Skeletal muscle cell (primary cell): ENCODE results near the gene EIF3F.

ENCODE experiments used
- DNase-seq: peaks from one replicate; pipeline ENCODE4 v3.0.0-alpha.2; 2010; ENCODE audit warnings: low read depth
- H3K4me3 ChIP-seq: 2 replicates; pipeline ENCODE4 v1.5.1; 2011; ENCODE audit warnings: low read depth, mild to moderate bottlenecking, control low read depth, low read length, moderate library complexity

The EIF3F gene

DNA sequence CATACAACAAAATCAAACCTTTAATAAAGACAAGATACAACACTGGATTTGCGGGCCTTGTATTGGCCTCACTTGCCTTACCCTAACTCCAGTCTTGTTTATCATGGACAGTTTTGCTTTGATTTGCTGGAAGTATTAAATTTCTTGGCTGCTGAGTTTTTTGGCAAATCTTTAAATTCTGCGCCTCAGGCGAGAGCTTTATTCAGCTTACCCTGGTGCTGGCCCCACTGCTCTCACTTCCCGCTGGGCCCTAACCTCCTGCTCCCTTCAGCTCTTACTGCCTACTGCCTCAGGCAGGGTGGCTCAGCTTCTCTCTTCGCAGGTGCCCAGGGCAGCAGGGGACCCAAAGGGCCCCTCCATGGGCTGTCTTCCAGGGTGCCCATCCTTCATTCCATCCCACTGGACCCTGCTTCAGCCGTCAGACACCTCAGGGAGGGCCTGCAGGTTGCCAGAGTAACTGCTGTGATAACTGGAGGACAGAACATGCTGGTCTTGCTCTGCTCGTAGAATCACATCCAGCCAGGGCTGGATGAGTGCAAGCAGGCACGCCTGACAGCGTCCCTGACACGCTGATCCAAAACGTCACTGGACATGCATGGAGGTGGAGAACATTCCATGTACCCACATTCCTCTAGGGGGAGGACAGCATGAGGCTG is 48.2 kb downstream of the EIF3F start:
- no peak overlapping the region for H3K4me3 ChIP-seq
- DNase-seq, result no peak

DNA sequence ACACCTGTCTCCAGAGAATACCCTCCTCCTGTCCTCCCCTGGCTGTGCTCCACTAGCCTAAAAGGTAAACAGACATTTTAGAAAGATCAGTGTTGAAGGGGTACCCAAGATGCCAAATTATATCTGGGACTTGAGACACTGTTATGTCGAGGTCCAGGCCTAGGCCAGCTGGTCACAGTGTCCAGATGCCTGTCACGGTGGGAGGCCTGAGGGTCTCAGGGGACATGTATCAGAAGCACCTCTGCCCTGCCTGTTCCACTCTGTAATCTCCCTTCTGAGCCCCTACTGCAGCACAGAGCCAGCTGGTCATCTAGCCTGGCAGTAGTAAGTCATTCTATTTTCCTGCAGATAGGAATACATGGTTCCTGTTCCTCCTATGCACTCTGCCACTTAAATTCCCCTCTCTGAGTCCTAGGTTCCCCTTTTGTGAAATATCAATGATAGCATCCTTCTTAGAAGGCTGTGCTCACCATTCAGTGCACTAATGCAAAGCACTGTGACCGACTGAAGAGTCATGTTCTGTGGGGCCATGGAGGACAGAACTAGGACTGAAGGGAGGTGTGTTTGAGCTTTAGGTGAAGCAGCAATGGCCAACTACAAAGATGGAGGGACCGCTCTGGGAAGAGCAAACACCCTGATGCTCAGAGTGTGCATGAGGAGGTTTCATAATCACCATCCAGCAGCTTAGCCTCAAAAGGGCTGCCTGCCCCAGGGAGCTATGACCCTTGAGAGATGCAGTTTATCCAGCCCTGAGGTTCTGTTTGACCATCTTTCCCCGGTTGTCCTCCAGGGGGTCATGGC is 49.1 kb downstream of the EIF3F start:
- no peak overlapping the region for H3K4me3 ChIP-seq
- no peak for DNase-seq

DNA sequence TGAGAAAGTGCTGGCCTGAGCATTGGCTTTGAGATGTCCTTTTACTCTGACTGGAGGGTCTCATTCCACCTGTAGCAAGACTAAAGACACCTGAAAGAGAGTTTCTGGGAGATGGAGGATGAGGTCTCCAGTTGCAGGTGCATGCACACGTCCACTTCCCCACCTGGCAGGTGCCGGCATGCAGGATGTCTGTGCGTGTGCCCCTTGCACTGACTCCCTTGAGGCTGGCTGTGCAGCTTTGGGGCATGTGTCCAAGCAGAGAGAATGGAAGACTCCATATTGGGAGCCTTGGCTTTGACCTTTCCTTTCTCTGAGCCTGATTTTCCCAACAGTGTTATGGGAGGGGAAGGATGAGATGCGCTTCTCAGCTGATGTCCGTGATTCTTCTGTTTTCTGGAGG is 49.8 kb downstream of the EIF3F start:
- H3K4me3 ChIP-seq, result no peak overlapping the region
- DNase-seq, result no peak

DNA sequence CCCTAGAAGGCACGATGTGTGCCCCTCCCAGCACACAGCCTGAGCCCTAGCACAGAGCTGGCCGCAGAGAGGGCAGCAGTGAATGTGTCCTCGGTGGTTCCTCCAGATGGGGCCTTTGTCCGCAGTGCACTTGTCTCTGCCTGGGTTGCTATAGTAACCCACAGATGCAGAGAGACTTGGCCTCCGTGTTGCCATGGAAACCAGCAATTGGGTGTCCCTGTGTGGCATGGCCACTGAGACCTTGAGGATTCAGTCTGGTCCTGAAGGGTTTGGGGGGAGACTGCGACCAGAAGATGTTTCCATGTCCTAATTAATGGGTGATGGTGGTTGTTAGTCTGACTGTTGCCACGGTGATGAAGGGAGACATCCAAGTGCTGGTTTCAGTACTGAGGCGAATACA is 51.3 kb downstream of the EIF3F start:
- no peak overlapping the region for H3K4me3 ChIP-seq
- no peak for DNase-seq

DNA sequence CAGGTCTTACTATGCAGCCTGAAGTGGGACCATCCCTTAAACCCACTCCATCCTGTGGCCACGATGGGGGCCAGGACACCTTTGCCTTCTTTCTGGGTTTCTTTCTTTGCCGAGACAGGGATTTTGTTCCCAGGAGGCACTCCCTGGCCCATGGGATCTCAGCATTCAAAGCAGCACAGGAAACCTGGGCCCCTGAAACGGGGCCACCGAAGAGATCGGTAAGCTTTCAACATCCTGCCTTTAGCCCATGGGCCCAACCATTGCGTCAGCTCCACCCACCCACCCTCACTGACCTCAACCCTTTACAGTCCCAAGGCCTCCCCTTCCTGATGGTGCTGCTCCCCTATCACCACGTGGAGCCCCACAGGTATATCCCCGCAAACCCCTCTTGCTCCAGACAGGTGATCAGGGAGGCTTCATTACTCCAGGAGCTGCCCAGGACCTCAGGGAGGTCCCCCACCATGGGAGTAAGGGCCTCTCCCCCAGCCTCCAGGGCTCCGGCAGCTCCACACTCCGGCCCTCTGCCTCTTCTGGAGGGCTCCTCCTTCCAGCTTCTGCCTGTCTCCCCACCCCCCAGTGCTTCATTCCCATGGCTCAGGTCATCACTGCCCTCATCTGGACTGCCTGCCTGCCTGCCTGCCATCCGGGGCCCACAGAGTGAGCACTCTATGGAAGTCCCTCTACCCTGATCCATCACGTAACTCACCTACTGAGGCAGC is 51.8 kb downstream of the EIF3F start:
- DNase-seq, result no peak
- H3K4me3 ChIP-seq, result no peak overlapping the region

DNA sequence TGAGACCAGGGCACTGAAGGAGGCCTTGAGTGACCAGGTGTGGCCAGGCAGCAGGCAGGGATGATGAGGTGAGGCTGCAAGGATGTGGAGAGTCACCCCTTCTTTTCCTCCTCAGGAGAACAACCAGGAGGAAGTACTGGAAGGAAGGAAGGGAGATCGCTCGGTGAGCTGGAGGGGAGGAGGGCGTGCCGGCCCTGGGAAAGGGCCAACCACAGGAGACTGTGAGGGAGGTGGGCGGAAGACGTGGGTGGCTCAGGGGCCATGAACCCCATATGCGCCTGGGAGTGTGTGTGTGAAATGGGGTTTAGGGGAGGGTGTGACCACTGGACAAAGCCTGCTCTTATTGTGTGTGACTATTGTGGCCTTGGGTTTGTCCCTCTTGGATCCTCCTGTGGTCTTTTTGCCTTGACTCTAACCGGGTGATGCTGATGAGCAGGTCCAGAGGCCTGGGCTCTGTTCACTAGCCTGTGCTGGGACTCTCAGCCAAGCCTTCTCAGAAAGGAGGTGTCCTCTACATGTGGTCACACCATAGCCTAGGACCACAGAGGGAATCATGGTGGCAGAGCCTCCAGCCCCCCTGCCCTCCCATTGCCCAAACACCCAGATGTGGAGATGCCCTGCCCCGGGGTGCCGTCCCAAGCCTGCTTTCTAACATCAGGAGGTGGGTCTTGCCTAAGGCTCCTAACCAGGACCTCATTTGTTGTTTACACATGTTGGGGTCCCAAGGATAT is 52.6 kb downstream of the EIF3F start:
- no peak overlapping the region for H3K4me3 ChIP-seq
- no peak for DNase-seq

DNA sequence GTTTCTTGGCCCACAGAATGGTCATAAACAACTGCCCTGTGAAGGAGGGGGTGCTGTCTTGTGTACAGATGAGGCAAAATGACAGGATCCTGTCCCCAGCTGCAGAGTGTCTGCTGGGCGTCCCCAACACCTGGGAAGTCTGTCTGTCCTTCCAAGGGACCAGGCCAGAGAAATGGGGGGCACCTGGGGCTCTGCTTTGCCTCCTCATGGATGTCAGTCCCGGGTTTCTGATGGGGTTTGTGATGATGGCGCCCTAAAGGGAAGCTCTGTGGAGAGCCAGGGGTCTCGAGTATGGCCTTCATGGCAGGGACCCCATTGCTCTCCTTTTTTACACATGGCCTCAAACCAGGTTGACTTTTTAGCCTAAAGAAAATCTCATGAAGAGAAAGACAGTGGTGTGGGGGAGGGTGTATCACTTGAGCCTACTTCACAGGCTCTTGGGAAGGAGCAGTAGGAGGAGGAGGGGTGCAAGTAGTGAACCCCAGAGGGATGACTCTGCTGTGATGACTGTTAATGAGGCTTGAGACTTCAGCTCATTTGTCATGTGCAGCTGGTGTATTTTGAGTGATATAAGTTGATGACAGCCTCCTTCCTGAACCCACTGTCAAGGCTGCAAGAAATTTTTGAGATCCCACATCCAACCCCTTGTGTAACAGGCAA is 53.3 kb downstream of the EIF3F start:
- no peak for DNase-seq
- no peak overlapping the region for H3K4me3 ChIP-seq

DNA sequence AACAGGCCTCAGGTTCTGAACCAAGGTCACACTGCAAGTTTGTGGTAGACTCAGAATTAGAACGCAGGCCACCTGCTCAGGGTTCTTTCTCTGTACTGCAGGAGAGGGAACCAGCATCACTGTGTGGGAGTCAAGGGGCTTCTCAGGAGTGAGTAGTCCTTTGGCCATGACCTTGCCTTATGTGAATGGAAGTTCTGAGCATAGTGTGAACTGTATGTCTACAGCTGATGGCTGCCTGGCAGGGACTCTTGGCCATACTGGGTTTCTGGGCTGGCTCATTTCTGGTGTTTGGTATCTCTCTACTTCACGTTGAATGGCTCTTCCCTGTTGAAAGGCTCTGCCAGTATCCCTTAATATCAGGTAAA is 53.8 kb downstream of the EIF3F start:
- H3K4me3 ChIP-seq, result no peak overlapping the region
- no peak for DNase-seq

DNA sequence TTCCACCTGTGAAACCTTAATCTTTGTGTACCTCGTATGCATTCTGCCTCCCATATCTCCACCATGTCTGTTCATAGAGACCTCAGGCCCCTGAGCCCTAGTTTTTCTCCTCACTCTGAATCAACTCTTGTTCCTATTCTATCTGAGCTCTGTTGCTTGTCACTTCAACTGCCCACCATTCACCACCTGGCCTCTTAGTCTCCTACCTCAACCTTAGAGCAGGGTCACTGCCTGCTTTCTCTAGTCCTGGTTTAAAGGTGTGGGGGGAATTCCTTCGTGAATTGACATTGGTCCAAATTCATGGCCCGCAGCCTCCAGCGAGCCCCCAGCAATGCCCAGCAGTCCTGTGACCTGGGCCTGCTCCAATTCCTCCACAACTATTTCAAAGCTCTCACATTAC is 54.4 kb downstream of the EIF3F start:
- no peak overlapping the region for H3K4me3 ChIP-seq
- DNase-seq, result no peak

DNA sequence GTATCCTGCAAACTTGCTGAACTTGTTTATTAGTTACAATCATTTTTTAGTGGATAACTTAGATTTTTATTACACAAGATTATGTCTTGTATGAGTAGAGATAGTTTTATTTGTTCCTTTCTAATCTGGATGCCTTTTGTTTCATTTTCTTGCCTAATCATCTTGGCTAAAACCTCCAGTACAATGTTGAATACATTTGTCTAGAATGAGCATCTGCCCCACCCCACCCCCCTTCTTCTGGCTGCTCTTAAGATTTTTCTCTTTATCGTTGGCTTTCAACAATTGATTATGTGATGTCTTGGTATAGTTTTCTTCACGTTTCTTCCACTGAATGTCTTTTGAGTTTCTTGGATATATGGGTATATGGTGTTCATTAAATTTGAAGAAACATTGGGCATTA is 56.6 kb downstream of the EIF3F start:
- no peak overlapping the region for H3K4me3 ChIP-seq
- DNase-seq, result no peak

DNA sequence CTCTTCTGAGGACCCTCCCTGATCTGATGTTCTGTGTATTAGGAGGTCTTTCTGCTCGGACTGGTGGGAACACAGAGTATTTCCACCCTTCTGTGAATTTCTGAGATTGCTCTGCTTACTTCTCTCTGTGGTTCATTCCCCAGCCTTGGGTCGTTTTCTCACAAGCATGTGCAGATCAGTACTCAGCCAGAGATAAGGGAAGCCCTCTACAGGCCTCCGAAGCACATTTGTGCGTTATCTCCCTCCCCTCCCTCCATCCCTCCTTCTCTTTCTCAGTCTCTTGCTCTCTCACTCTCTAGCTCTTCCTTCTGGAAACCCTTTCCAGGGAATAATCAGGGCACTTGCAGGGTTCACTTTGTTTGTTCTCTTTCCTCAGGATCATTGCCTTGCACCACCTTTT is 58.7 kb downstream of the EIF3F start:
- no peak for DNase-seq
- H3K4me3 ChIP-seq, result no peak overlapping the region

DNA sequence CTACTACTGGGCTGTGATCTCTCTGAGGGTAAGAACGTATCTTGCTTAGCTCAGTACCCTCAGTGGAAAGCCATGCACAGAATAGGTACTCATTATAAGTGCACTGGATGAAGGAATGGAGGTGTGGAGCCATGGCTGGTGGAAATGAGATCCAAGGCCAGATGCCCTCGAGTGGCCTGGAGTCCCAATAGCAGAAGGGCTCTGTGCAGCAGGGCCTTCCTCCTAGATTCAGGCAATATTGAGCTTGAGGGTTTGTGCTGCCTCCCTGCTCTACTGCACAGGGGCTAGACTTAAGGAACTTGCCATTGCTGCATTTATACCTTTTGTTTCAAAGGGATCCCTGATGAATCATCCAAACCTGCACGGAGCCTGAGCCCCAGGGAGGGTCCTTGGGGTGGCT is 60.2 kb downstream of the EIF3F start:
- no peak overlapping the region for H3K4me3 ChIP-seq
- no peak for DNase-seq

DNA sequence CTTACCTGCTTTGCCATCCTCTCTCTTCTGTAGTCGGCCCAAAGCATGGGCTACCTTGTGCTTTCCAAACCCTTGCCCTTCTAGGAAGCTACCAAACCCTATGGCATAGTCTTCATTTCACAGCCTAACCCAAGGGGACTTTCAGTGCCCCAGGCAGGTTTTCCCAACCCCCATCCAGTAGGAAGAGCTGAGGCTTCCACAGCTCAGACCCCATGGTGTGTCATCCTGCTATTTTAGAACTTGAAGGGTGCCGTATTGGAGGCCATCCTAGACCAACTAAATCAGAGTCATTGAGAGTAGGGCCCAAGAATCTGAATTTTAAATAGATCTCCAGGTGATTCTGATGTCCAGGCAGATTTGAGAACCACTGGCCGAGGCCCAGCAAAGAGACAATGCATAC is 61.9 kb downstream of the EIF3F start:
- H3K4me3 ChIP-seq, result no peak overlapping the region
- DNase-seq, result no peak
